GM18505 (cell line): ENCODE data around the gene CRIP2.

Experiments
- ATAC-seq: cut with Tn5 transposase; IDR thresholded peaks from one replicate; pipeline ENCODE4 v1.9.1; 2021; ENCODE audit not compliant: unreplicated experiment
- POLR2A ChIP-seq: IDR thresholded peaks from 4 replicates; pipeline ENCODE4 v1.6.1; 2011; ENCODE audit warnings: borderline replicate concordance; ENCODE audit not compliant: insufficient read depth, insufficient read length; ENCODE audit errors: extremely low read depth

Gene CRIP2

GRCh38 chr14:105474483-105475268 is at the start of gene CRIP2:
Gene CRIP2, plus strand, starts transcription at chr14:105474821. Its CDS starts 42 bp downstream, at chr14:105474863.
- no peak for ATAC-seq
- no peak for TF ChIP-seq POLR2A

- no peak for TF ChIP-seq POLR2A
- no peak for ATAC-seq
Observed at GRCh38 chr14:105424861-105425260, 49.8 kb upstream of the CRIP2 start.

DNA sequence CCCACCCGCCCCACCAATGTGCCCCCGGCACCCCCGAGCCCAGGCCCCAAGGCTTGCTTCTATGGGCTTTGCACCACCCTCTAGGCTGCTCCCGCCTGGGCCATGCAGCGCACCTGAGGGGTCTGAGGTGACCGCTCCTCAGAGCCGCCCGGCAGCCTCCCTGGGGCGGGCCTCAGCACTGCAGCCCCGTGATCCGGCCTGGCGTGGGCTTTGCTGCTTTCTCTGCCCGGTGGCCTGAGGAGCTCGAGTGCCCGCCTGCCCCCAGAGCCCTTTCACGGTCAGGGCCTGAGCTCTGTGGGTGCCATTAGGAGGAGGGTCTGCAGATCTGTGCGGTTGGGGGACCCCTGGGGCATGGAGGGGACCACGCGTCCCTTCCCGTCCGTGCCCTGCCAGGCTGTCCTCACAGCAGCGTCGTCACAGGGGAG is 48.8 kb upstream of the CRIP2 start:
- ATAC-seq = no peak
- TF ChIP-seq POLR2A = no peak

- ATAC-seq = no peak
- TF ChIP-seq POLR2A = no peak
Observed at GRCh38 chr14:105426416-105427130, 48.0 kb upstream of the CRIP2 start.

GRCh38 chr14:105427412-105427811 is 47.2 kb upstream of the CRIP2 start:
- TF ChIP-seq POLR2A = no peak
- no peak for ATAC-seq

- no peak for ATAC-seq
- no peak for TF ChIP-seq POLR2A
Observed at GRCh38 chr14:105427936-105428485, 46.6 kb upstream of the CRIP2 start.

GRCh38 chr14:105430042-105430441 is 44.6 kb upstream of the CRIP2 start:
- ATAC-seq = no peak
- TF ChIP-seq POLR2A = no peak

GRCh38 chr14:105430565-105430964 is 44.1 kb upstream of the CRIP2 start:
- ATAC-seq = no peak
- TF ChIP-seq POLR2A = no peak

DNA sequence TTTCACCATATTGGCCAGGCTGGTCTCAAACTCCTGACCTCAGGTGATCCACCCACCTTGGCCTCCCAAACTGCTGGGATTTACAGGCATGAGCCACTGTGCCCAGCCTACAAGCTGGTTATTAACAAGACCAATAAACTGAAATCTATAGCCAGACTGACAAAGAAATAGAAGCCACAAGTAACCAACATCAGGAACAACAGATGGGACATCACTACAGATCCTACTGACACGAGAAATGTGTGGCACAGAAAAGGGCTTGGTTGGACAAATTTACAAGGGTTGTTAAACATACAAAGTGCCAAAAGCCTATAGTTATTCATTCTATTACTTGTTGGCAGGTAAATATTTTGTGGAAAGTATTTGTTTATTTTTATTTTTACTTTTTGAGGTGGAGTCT is 43.4 kb upstream of the CRIP2 start:
- no peak for ATAC-seq
- TF ChIP-seq POLR2A = no peak

GRCh38 chr14:105432657-105433056 is 42.0 kb upstream of the CRIP2 start:
- TF ChIP-seq POLR2A = no peak
- no peak for ATAC-seq

DNA sequence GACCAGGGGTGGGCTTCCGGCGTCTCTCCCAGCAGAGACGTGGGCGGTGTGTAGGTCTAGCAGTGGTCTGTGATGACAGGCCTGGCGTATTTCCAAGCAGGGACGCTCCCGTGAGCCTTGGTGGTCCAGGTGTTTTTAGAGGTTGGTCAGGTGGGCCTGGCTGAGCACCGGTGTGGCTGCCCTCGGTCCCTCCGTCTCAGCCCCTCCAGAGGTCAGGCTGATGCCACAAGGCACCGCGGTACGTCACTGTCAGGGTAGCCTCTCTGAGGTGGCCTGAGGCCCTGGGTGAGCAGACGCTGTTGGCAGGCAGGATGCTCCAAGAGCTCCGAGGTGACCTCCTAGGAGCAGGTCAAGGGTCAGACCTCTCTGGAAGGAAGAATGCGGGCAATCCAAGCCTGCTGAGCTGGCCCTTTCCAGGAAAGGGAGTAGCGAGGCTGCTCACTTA is 41.4 kb upstream of the CRIP2 start:
- ATAC-seq = no peak
- TF ChIP-seq POLR2A = no peak

DNA sequence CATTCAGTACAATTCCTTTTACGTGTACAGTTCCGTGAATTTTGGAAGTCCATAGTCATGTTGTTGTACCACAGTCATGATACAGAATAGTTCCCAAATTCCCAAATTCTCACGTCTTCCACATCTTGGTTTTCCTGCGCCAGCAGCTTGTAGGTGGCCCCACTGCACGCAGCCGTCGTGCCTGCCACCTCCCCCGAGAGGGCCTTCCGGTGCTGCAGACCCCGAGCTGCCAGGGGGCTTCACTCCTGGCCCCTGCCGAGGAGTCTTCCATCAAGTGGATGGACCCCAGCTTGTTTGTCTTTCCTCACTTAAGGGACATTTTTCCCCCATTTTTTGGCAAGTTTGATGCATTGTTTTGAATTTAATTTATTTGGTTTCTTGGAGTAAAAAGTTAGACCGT is 38.2 kb upstream of the CRIP2 start:
- no peak for TF ChIP-seq POLR2A
- ATAC-seq = no peak

DNA sequence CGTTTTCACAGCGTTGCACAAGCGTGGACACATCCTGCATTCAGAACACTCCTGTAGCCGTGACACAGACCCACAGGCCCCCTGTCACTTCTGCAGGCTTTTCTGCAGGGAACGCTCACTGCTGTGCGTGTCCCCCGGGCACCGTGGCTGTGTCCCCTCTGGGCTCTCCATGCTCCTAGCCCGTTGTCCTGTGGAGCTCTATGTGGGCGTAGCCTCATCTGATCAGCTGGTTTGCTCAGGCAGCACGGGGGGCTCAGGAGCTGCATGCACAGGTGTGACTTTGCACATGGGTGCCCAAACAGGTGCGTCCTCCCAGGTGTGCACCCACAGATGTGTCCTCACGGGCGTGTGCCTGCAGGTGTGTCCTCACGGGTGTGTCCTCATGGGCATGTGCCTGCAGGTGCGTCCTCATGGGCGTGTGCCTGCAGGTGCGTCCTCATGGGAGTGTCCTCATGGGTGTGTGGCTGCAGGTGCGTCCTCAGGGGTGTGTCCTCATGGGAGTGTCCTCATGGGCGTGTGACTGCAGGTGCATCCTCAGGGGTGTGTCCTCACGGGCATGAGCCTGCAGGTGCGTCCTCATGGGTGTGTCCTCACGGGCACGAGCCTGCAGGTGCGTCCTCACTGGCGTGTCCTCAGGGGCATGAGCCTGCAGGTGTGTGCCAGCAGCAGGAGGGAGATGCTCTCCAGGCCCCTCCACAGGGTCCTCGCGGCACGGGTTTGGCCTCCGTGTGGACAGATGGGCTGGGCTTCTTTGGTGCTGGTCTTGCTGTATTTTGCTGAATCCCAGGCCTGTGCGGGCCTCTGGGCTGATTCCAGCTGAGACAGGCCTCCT is 37.5 kb upstream of the CRIP2 start:
- TF ChIP-seq POLR2A = no peak
- no peak for ATAC-seq

- no peak for ATAC-seq
- no peak for TF ChIP-seq POLR2A
Observed at GRCh38 chr14:105437723-105438500, 36.7 kb upstream of the CRIP2 start.
